Measurements from ENCODE around the gene PTPRE. TPM values are rescaled to one million over a fixed set of nuclear protein-coding genes. Genes with fewer than 3 reads are reported as not detected.

PTPRE gene
- total RNA-seq, 1 donor from 2014 or later = 2.4 TPM

DNA sequence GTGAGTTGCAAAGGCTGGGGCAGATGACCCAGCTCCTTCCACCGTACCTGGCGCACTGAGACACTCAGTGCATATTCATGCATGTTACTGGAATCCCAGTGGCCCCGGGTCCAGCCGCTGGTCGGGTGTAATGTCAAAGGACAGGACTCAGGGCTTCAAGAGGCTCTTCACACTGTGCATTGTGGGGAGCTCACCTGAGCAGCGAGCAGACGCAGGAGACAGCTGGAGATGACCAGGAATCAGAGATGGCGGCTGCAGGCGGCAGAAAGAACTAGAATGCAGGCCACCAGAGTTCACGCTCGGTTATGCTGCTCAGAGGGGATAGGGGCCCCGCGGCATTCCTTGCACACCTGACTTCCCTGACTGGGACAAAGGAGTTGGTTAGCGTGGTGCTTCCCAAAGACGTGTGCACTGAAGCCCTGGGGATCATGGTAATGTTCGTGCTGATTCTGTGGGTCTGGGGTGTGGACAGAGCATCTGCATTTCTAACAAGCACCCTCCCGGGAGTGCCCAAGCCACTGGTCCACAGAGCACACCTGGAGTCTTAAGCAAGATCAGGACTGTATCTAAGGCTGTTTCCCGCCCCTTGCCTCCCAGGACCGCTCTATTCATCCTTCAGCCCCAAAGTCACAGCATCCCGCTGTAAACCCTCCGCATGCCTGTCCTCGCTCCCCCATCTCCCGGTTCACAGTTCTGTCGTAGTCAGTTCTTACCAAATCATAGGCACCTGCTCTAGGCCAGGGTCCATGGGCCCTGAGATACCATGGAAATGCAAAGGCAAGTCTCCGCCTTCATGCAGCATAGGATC is 148.4 kb downstream of the PTPRE start:
- no peaks in the 10 kb centered on the region for H3K27me3 Mint-ChIP-seq
- H3K4me1 Mint-ChIP-seq (ENCODE audit: low read depth) = no peaks in the 10 kb centered on the region
- TF ChIP-seq, protein P1, sequence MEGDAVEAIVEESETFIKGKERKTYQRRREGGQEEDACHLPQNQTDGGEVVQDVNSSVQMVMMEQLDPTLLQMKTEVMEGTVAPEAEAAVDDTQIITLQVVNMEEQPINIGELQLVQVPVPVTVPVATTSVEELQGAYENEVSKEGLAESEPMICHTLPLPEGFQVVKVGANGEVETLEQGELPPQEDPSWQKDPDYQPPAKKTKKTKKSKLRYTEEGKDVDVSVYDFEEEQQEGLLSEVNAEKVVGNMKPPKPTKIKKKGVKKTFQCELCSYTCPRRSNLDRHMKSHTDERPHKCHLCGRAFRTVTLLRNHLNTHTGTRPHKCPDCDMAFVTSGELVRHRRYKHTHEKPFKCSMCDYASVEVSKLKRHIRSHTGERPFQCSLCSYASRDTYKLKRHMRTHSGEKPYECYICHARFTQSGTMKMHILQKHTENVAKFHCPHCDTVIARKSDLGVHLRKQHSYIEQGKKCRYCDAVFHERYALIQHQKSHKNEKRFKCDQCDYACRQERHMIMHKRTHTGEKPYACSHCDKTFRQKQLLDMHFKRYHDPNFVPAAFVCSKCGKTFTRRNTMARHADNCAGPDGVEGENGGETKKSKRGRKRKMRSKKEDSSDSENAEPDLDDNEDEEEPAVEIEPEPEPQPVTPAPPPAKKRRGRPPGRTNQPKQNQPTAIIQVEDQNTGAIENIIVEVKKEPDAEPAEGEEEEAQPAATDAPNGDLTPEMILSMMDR (IDR thresholded peaks at IDR 0.05; ENCODE audit: unreplicated experiment) = no peak
- DNase-seq (ENCODE audit: low spot score, unreplicated experiment) = no peak
- no peak overlapping the region for H3K4me3 Mint-ChIP-seq (ENCODE audit: low read depth)
- no peaks in the 10 kb centered on the region for H3K36me3 Mint-ChIP-seq (ENCODE audit: insufficient read depth)
- no peak overlapping the region for H3K27ac Mint-ChIP-seq
- no peaks in the 10 kb centered on the region for H3K9me3 Mint-ChIP-seq (ENCODE audit: low read depth)

DNA sequence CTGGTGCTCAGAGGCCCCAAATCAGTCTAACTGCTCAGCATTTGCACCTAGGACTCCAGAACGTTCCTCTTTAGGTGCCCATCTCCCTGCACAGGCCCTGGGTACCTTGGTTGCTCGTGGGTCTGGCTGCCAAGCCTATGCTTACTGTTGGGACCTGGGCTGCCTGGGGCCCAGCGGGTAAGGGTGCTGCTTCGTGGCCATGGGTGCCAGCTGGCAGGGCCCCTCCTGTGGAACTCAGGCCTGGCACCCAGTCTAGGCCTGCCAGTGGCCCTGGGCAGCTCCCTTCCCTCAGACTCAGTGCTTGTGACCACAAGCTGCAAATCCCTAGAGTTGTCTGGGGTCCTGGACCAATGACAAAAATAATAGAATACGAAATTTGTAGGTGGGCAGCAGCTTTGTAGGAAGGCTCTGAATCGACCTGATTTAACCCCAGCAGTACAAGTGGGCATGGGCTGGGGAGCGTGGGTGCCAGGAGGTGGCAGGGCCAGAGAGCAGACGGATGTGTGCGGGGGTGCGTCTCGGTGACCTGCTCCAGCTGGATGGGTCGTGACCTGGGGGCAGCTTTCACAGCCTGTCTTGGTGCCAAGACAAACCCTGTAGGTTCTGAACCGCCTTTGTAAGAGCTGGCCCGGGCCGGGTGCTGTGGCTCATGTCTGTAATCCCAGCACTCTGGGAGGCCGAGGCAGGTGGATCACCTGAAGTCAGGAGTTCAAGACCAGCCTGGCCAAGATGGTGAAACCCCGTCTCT is 149.6 kb downstream of the PTPRE start:
- H3K9me3 Mint-ChIP-seq (ENCODE audit: low read depth) = no peaks in the 10 kb centered on the region
- H3K36me3 Mint-ChIP-seq (ENCODE audit: insufficient read depth) = no peaks in the 10 kb centered on the region
- H3K27me3 Mint-ChIP-seq = peaks cover 5% of the 10 kb centered on the region
- no peak overlapping the region for H3K4me3 Mint-ChIP-seq (ENCODE audit: low read depth)
- H3K4me1 Mint-ChIP-seq (ENCODE audit: low read depth) = no peaks in the 10 kb centered on the region
- TF ChIP-seq, protein P1 (IDR thresholded peaks at IDR 0.05; ENCODE audit: unreplicated experiment) = no peak
- H3K27ac Mint-ChIP-seq = no peak overlapping the region
- no peak for DNase-seq (ENCODE audit: low spot score, unreplicated experiment)

DNA sequence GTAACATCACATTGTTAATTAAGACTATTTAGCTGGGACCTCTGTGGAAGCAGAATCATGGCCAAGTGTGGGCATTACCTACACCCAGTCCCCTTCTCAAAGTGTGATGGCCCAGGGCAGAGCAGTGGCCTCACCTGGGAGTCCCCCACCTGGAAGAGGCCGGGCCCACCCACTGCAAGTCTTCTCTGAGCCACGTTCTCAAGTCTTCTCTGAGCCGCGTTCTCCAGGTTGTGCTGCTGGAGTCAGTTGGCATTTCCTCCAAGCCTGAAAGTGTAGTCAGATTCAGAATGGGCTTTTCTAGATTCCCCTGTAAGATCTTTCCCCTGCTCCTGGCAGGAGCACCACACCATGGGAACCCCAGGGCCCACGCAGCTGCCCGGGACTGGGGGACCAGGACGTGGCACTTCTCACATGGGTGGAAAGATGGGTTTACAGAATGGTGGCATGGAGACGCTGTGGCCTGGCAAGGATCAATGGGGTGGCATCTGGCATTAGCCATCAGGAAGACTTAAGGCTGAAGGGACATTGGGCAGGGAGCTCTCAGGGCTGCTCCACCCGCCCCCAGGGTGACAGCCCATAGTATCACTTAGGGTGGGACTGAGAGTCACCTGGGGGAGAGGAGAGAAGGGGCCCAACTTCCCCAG is 151.3 kb downstream of the PTPRE start:
- TF ChIP-seq, protein P1 (IDR thresholded peaks at IDR 0.05; ENCODE audit: unreplicated experiment) = no peak
- H3K9me3 Mint-ChIP-seq (ENCODE audit: low read depth) = no peaks in the 10 kb centered on the region
- peaks cover 13% of the 10 kb centered on the region for H3K27me3 Mint-ChIP-seq
- DNase-seq (ENCODE audit: low spot score, unreplicated experiment) = no peak
- H3K36me3 Mint-ChIP-seq (ENCODE audit: insufficient read depth) = no peaks in the 10 kb centered on the region
- no peak overlapping the region for H3K4me3 Mint-ChIP-seq (ENCODE audit: low read depth)
- no peak overlapping the region for H3K27ac Mint-ChIP-seq
- H3K4me1 Mint-ChIP-seq (ENCODE audit: low read depth) = peaks cover 11% of the 10 kb centered on the region

DNA sequence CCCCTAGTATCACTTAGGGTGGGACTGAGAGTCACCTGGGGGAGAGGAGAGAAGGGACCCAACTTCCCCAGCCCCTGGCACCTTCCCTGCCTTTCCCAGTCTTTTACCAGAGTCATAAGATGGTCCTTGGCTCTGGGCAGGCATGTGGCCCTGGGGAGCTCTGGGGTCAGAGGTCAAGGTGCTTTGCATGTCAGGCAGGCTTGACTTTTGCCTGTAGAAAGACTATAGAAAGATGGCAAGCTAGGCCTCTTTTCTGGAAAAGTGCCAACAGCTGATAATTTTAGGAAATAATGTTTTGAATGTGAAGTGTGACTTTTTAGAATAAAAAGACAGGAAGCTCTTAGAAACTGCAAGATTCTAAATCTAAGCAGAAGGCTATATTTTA is 151.8 kb downstream of the PTPRE start:
- Mint-ChIP-seq H3K27ac (no peak overlapping the region), H3K27me3 (peaks cover 18% of the 10 kb centered on the region), H3K9me3 (ENCODE audit: low read depth) (no peaks in the 10 kb centered on the region), H3K4me1 (ENCODE audit: low read depth) (peaks cover 13% of the 10 kb centered on the region), H3K4me3 (ENCODE audit: low read depth) (no peak overlapping the region), H3K36me3 (ENCODE audit: insufficient read depth) (no peaks in the 10 kb centered on the region)
- DNase-seq (ENCODE audit: low spot score, unreplicated experiment) = no peak
- TF ChIP-seq, protein P1 (IDR thresholded peaks at IDR 0.05; ENCODE audit: unreplicated experiment) = no peak

DNA sequence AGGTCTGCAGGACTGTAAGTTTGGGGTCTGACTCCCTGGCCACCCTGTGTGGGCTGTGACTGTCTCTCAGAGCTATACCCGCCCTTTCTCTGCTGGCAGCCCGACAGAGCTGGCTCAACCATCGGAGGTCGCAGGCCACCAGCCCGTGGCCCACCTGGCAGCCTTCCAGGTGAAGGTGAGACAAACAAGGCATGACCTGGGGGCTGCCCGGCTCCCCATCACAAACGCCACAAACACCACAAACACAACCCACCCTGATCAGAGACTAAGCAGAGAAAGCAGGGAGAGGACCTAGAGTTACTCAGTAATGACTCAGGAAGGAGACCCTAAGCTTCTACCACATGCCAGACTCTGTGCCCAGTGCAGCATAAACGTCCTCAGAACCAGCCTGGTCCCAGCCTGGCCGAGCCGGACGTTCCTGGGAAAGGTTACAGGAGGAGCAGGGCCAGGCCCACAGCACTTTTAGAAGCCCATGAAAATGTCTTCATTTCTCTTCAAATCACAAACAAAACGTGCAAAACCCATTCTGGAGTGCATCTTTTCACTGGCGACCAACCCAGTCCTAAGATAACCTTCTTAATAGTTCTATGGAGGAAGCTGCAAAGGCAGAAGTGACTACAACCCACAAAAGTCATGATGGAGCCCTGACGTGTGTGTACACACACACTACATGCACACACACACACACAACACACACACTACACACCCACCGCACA is 152.5 kb downstream of the PTPRE start:
- H3K27me3 Mint-ChIP-seq = peaks cover 18% of the 10 kb centered on the region
- TF ChIP-seq, protein P1 (IDR thresholded peaks at IDR 0.05; ENCODE audit: unreplicated experiment) = no peak
- peaks cover 13% of the 10 kb centered on the region for H3K4me1 Mint-ChIP-seq (ENCODE audit: low read depth)
- DNase-seq (ENCODE audit: low spot score, unreplicated experiment) = no peak
- H3K27ac Mint-ChIP-seq = no peak overlapping the region
- H3K9me3 Mint-ChIP-seq (ENCODE audit: low read depth) = no peaks in the 10 kb centered on the region
- H3K4me3 Mint-ChIP-seq (ENCODE audit: low read depth) = no peak overlapping the region
- no peaks in the 10 kb centered on the region for H3K36me3 Mint-ChIP-seq (ENCODE audit: insufficient read depth)

Data from progenitor cell of endocrine pancreas (in vitro differentiated cells).